Stimulated activated CD8-positive, alpha-beta memory T cell treated with anti-CD3 and anti-CD28 coated beads, Interleukin-12 subunit alpha, Interleukin-12 subunit beta, amount 100 ng/mL, for 24 hours (primary cell): ENCODE results near the gene SLC9A9.

Experiments used
- DNase-seq: peaks from one replicate; pipeline ENCODE4 v3.0.0-alpha.2; 2020; ENCODE audit errors: extremely low read depth

SLC9A9 gene

GRCh38 chr3:143356839-143357238 is 491.4 kb downstream of the SLC9A9 start:
- DNase-seq = no peak

GRCh38 chr3:143354342-143354741 is 493.9 kb downstream of the SLC9A9 start:
- no peak for DNase-seq

DNA sequence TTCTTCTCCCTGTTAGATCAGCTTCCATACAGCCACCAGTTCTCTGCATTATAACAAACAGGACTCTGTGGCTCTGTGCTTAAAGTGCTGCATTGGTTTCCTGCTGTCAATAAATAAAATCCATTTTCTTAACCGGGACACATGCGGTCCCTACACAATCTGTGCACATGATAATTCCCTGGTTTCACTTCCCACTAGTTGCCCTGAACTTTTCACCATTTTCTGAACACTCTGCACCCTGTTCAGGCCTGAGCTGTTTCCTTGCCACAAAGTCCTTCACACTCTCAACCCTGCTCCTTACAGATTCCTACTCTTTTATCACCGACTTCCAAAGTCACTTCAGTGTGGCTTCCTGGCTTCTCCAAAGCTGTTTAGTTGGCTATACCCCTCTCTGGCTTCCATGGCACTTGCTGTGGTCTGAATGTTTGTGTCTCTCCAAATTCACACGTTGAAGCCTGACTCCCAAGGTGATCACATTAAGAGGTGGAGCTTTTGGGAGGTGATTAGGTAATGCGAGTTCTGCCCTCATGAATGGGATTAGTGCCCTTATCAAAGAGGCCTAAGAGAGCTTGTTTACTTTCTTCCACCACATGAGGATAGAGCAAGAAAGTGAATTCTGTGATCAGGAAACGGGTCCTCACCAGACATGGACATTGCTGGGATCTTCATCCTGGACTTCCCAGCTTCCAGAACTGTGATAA is 495.3 kb downstream of the SLC9A9 start:
- DNase-seq = no peak

- no peak for DNase-seq
These were observed 496.2 kb downstream of the SLC9A9 start for GRCh38 chr3:143351895-143352608.

GRCh38 chr3:143351354-143351753 is 496.9 kb downstream of the SLC9A9 start:
- no peak for DNase-seq

GRCh38 chr3:143349455-143349854 is 498.8 kb downstream of the SLC9A9 start:
- no peak for DNase-seq

DNA sequence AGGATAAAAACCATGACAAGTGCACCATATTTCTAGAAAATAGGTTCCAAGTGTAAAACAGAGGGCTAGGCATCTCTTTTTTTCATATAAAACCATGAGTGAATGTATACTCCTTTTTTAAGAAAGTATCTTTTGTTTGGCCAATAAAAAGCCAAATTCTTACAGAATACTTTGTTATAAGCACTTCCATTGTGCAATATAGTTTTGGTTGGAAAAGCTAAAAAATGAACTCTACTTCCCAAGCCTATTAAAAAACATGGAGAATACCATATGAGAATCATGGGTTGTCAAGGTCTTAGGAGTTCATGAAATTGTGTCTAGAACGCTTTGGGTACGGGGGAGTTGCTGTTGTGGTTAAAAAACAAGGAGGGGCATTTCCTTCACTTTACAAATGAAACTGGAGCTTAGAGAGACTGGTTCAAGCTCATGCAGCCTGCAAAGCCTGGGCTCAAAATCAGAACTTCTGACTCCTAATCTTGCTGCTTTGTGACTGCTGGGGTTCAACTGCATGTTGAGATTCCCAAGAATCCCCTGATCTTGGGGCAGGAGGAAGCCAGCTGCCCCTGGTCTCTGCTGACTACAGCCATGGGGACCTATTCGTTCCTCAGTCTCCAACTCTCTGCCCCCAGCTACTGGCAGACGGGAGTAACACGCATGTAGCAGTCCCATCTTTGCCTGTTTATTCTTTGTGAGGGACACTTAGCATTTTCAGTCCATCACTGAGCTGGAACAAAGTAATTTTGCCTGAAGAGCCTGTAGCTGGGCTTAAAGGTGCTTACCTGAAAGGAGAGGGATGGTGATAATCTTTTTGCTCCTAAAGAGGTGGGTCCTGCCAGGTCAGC is 499.6 kb downstream of the SLC9A9 start:
- DNase-seq = no peak

DNA sequence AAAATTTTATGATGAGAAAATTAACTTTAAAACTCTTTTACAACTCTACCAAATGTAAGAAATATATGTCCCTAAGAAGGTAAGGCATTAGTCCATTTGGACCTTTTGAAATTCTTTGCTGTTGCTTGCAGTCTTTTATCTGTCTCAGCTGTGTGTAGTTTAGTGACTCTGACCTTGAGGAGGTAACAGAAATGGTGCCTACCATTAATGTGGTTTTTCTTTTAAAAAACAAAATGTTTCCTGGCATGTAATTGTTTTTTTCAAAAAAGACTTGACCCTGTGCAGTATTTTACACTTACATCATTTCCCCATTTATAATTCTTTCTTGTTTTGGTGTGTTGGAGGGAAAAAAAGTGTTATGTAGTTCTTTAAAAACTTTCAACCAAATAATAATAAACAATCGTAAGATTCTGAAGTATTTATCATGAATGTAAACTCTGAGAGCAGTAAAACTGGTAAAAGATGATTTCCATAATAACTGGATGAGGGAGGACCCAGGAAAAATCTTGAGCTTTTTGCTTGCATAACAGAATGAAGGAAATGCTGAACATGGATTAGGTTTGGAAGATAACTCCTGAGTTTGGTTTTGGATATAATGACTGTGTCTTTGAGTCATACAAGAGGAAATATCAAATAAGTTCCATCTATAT is 503.6 kb downstream of the SLC9A9 start:
- no peak for DNase-seq

DNA sequence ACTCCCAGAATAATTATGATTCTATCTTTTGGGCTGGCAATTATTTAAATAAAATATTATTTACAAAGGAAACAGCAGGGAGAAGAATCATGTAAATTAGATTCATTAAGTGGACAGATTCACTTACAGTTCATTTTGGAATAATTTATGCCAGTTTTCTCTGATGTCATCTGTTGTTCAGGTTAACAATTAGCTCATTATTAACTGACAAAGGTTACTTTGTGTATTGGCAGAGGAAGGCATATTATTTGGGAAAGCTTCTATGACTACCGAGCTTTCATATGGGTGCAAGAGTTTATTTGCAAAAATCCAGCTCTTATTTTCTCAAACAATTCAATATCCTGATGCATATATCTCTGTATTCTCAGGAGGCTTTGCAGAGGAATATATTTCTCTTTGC is 504.3 kb downstream of the SLC9A9 start:
- DNase-seq = no peak

DNA sequence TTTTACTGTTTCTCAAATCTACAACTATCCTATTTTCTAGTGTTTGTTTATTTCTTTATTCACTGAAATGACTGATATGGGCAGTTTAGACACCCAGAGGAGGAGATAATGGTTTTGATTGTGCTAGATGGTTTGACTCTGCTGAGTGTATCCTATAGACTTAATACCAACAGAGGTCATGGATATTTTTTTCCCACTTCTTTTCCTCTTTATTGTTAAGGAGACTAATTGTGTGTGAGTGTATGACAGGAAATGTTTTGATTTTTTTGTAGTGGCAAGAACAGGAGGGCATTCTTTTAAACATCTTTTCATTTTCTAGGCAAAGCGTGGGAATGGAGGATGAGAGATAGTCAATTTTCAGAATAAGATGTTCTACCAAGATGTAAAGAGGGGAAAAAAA is 505.2 kb downstream of the SLC9A9 start:
- no peak for DNase-seq

DNA sequence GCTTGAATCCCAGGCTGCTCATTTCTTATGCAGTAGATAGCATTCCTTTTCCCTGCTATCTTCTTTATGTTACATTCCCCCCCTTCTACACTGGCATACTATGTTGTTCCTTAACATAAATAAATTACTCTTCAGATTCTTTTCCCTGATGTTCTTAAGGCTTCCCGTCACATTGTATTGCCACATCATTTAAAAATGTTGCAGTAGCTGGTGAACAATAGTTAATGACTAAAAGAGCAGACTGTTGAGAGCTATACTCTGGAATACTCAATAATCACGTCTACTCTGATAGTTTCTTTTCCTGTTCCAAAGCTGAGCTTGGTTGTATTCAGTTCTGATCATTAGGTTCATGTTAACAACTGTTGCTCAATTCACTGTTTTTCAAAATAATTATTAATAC is 508.8 kb downstream of the SLC9A9 start:
- no peak for DNase-seq

GRCh38 chr3:143337387-143337786 is 510.9 kb downstream of the SLC9A9 start:
- DNase-seq = no peak

DNA sequence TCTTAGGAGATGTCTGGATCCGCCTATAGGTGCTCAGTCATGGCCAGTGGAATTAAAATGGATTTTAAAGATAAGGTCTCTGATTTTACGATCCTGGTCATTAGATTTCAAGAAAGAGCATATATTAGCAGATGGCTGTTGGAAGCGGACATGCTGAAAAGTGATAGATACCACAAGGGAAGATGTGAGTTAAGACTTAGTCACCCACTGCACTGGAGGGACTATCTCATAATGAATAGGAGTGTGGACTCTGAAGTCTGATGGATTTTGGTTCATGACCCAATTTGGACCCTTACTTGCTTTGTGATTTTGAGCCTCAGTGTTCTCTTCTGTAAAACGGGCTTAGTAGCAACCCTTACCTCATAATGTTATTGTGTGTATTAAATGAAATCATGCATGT is 514.0 kb downstream of the SLC9A9 start:
- no peak for DNase-seq

GRCh38 chr3:143333367-143333766 is 514.9 kb downstream of the SLC9A9 start:
- DNase-seq = no peak

- no peak for DNase-seq
These were observed 516.2 kb downstream of the SLC9A9 start for GRCh38 chr3:143332026-143332425.

- no peak for DNase-seq
These were observed 516.9 kb downstream of the SLC9A9 start for GRCh38 chr3:143331350-143331749.

DNA sequence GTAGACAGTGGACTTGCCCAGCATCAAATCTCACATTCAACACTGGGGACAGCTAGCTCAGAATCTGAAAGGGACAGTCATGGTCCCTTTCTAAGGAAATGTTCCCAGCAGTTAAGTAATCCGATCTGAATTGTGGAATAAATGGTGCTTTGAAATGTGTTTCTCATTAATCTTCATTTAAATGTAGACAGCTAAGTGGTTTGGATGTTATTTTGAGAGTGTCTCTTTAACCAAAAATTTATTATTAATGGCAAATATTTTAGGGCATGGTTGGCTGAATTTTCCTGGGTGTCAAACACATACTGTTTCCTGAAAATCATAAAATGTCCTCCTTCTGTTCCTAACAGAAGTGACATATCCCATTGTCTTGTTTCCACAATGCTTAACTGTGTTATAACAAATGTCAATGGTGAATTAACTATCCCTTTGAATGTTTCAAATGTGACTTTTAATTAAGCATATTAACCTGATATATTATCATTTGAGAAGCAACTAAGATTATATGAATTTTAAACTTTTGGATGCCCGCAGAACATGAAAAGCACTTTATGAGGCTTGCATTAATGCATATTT is 517.9 kb downstream of the SLC9A9 start:
- DNase-seq = no peak

DNA sequence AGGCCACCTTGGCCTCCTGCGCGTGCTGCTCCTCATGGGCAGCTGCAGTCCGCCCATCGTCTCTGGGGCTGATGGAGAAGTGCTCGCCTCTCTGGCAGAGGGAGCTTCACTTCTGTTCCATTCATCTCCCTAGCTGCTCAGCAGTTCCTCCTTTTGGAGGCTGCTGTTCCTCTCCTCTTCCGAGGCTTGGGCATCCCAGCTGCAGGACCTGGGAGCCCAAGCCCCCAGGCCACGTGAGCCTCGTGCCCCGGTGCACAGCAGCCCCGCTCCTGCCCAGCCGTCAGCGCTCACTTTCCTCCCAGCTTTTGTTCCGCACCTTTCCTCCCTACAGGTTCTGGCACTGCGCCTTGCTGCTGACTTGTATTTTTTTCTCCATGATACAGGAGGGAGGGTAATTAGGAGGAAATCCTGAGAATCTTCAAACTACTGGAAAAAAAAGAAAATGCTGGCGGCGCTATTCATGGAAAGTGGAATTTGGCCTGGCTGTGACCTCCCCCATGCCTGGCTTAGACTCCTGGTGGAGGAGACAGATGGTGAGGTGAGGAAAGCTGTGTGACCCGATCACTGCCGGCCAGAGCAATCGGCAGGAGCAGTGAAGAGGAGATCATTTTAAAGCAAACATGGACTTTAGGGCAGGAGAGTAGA is 518.6 kb downstream of the SLC9A9 start:
- DNase-seq = no peak

DNA sequence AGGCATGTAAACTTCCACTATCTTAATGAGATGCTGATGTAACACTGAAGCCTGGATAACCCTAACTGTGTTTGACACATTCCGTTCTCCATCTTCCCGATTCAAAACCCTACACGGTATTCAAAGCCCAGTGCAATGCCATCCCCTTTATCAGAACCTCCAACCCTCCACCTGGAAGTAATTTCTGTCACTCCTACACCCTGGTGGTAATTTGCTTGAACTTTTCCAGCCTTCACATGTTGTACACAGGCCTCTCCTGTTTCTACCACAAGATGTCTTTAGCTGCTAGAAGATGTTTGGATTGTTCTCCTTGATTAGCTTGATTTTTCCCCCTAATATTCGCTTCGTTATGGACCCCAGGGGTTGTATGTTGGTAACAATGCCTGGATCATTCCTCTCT is 519.8 kb downstream of the SLC9A9 start:
- no peak for DNase-seq

GRCh38 chr3:143326983-143327778 is 521.1 kb downstream of the SLC9A9 start:
- no peak for DNase-seq
